K562 (cell line): Measurements from ENCODE around the gene ADAMTSL2. TPM values are rescaled to one million over a fixed set of nuclear protein-coding genes. Genes with fewer than 3 reads are reported as not detected.
A peak's percentile ranks its signal among the peaks of the same experiment; 100 is the strongest.

Source experiments
- ATAC-seq: fragments of 200-7000 bp; cut with Tn5 transposase; 3 replicates; pipeline ENCODE4 v1.9.1; 2020; ENCODE audit warnings: moderate library complexity
- BruUV-seq: library from RNA; stranded (reverse); fragments of 400-500 nt; replicated peaks from 2 replicates; lab custom pipeline; 2021; lab: Mats Ljungman, UMichigan
- CTCF ChIA-PET: fragments of 300-600 bp; formaldehyde crosslinking; extraction: SDS; loops from one replicate; lab custom pipeline; 2021; ENCODE audit warnings: low intra/inter-chr PET ratio; lab: Yijun Ruan, JAX
- POLR2A ChIA-PET: fragments of 300-600, 350-650 bp; sonication (Branson Sonifier 250); formaldehyde crosslinking; extraction: SDS; loops from one replicate; lab custom pipeline; 2021; ENCODE audit warnings: antibody characterized with exemption, inconsistent platforms; lab: Yijun Ruan, JAX
- DNase-seq, 4 experiments: peaks; one replicate each; pipeline versions ENCODE4 v3.0.0 to v3.0.0-alpha.2; 2011 to 2018; ENCODE audit warnings: low spot score in 3 of 4, mixed read lengths in 3 of 4; ENCODE audit errors: extremely low read depth in 1 of 4
- FAIRE-seq: peaks from 2 replicates; lab custom pipeline; 2011; peaks lifted over from hg19 to GRCh38; lab: Jason Lieb, UNC
- H2AFZ ChIP-seq: 2 replicates; pipeline ENCODE4 v1.6.0; 2011; ENCODE audit warnings: low read depth, low read length, control low read depth, inconsistent platforms
- H3K27ac ChIP-seq: fragments of 200-600 bp; 3 replicates; pipeline ENCODE4 v1.8.0; 2011; ENCODE audit warnings: low read depth, mild to moderate bottlenecking, control low read depth, inconsistent platforms, low read length, moderate library complexity, mixed read lengths; ENCODE audit errors: extremely low read depth
- H3K27me3 ChIP-seq, 2 experiments: fragments of 300-600 bp in 1 of 2; 2 replicates in 1 of 2; 3 replicates in 1 of 2; pipeline versions ENCODE4 v1.6.0 to v1.8.0; 2011; ENCODE audit warnings: inconsistent platforms in 2 of 2, low read length in 2 of 2, mild to moderate bottlenecking in 1 of 2, mixed read lengths in 1 of 2, moderate library complexity in 1 of 2; ENCODE audit not compliant: control insufficient read depth in 2 of 2, insufficient read depth in 2 of 2
- H3K36me3 ChIP-seq: fragments of 300-600 bp; 3 replicates; pipeline ENCODE4 v1.8.0; 2011; ENCODE audit warnings: mild to moderate bottlenecking, low read length, inconsistent platforms; ENCODE audit not compliant: control insufficient read depth, insufficient read depth
- H3K4me1 ChIP-seq, 2 experiments: fragments of 200-600 bp in 1 of 2; replicated peaks in 1 of 2; 2 replicates in 1 of 2; 3 replicates in 1 of 2; pipeline versions ENCODE4 v1.5.1 to v1.8.0; 2011; ENCODE audit warnings: inconsistent platforms in 2 of 2, low read length in 2 of 2, mild to moderate bottlenecking in 1 of 2, mixed read lengths in 1 of 2, moderate library complexity in 1 of 2; ENCODE audit not compliant: control insufficient read depth in 2 of 2, insufficient read depth in 2 of 2
- H3K4me2 ChIP-seq: 2 replicates; pipeline ENCODE4 v1.6.1; 2011; ENCODE audit warnings: low read length, control low read depth, inconsistent platforms, mixed read lengths; ENCODE audit not compliant: insufficient read depth
- H3K4me3 ChIP-seq: fragments of 200-600 bp; sonication (generic), shearing (Covaris generic); 2 replicates; pipeline ENCODE4 v1.5.1; 2016; ENCODE audit warnings: control low read depth, inconsistent platforms
- H3K79me2 ChIP-seq: fragments of 200-600 bp; 3 replicates; pipeline ENCODE4 v1.8.0; 2011; ENCODE audit warnings: low read length, inconsistent platforms; ENCODE audit not compliant: control insufficient read depth, insufficient read depth
- H3K9ac ChIP-seq, 2 experiments: 2 replicates each; pipeline versions ENCODE4 v1.6.0 to v1.6.1; 2011; ENCODE audit warnings: low read depth in 2 of 2, low read length in 2 of 2, control low read depth in 1 of 2, inconsistent platforms in 1 of 2, mild to moderate bottlenecking in 1 of 2, mixed read lengths in 1 of 2; ENCODE audit not compliant: insufficient read depth in 1 of 2
- H3K9me1 ChIP-seq: one replicate; pipeline ENCODE4 v1.6.0; 2011; ENCODE audit warnings: inconsistent platforms, mild to moderate bottlenecking, low read length, moderate library complexity; ENCODE audit not compliant: control insufficient read depth, insufficient read depth
- H3K9me3 ChIP-seq: replicated peaks from 2 replicates; pipeline ENCODE4 v1.5.1; 2011; ENCODE audit warnings: low read depth, low read length, inconsistent platforms; ENCODE audit not compliant: control insufficient read depth, insufficient read depth
- H4K20me1 ChIP-seq: replicated peaks from 2 replicates; pipeline ENCODE4 v1.6.1; 2011; ENCODE audit warnings: low read length, inconsistent platforms, mixed read lengths; ENCODE audit not compliant: control insufficient read depth, insufficient read depth
- CREB1 ChIP-seq, 2 experiments: sonication (generic) in 1 of 2; formaldehyde crosslinking in 1 of 2; IDR thresholded peaks; 2 replicates each; pipeline versions ENCODE4 v1.6.1 to v1.8.0; 2012 to 2022; ENCODE audit warnings: inconsistent platforms in 1 of 2, mild to moderate bottlenecking in 1 of 2, missing genetic modification reagents in 1 of 2, moderate library complexity in 1 of 2
- CTBP1 ChIP-seq: fragments of 450-650 bp; IDR thresholded peaks from 2 replicates; pipeline ENCODE4 v1.6.1; 2016; ENCODE audit warnings: borderline replicate concordance
- E2F6 ChIP-seq, 2 experiments: IDR thresholded peaks; 2 replicates each; pipeline ENCODE4 v1.6.1; 2011; ENCODE audit warnings: borderline replicate concordance in 1 of 2, control low read depth in 1 of 2, low read depth in 1 of 2, low read length in 1 of 2, mild to moderate bottlenecking in 1 of 2, mixed read lengths in 1 of 2, moderate library complexity in 1 of 2; ENCODE audit not compliant: insufficient read depth in 1 of 2, insufficient read length in 1 of 2, poor library complexity in 1 of 2, severe bottlenecking in 1 of 2; ENCODE audit errors: extremely low read depth in 1 of 2
- EHMT2 ChIP-seq: fragments of 450-650 bp; IDR thresholded peaks from 2 replicates; pipeline ENCODE4 v1.6.1; 2018; ENCODE audit warnings: antibody characterized with exemption
- FOXK2 ChIP-seq, 2 experiments: fragments of 450-650 bp; IDR thresholded peaks in 1 of 2; conservative IDR thresholded peaks in 1 of 2; 2 replicates each; pipeline ENCODE4 v1.6.1; 2016; ENCODE audit warnings: low read depth in 2 of 2, mild to moderate bottlenecking in 1 of 2
- GABPA ChIP-seq: fragments of 200-800 bp; sonication (Bioruptor generic); conservative IDR thresholded peaks from 2 replicates; pipeline ENCODE4 v1.6.1; 2016; ENCODE audit warnings: low read depth, missing genetic modification characterization, missing compliant biosample characterization
- JUN ChIP-seq, 2 experiments: sonication (generic) in 1 of 2; formaldehyde crosslinking in 1 of 2; IDR thresholded peaks; 2 replicates each; pipeline versions ENCODE4 v1.6.1 to v1.8.0; 2012 to 2022; ENCODE audit warnings: borderline replicate concordance in 2 of 2, mild to moderate bottlenecking in 2 of 2, improper control_type of control experiment in 1 of 2, low read depth in 1 of 2, low read length in 1 of 2, missing genetic modification reagents in 1 of 2
- JUND ChIP-seq, 2 experiments: IDR thresholded peaks; 2 replicates in 1 of 2; 3 replicates in 1 of 2; pipeline ENCODE4 v1.6.1; 2011; ENCODE audit warnings: borderline replicate concordance in 2 of 2, low read depth in 2 of 2, low read length in 2 of 2, improper control_type of control experiment in 1 of 2, missing biosample characterization in 1 of 2, missing genetic modification characterization in 1 of 2, missing genetic modification reagents in 1 of 2
- KLF10 ChIP-seq: fragments of 250-450 bp; sonication (Bioruptor Pico); IDR thresholded peaks from 2 replicates; pipeline ENCODE4 v1.6.1; 2021; ENCODE audit warnings: matching md5 sums
- MAZ ChIP-seq, 2 experiments: fragments of 450-650 bp in 1 of 2; sonication (generic) in 1 of 2; formaldehyde crosslinking; IDR thresholded peaks in 1 of 2; conservative IDR thresholded peaks in 1 of 2; 2 replicates each; pipeline versions ENCODE4 v1.4.0 to v1.5.0; 2020; ENCODE audit warnings: mild to moderate bottlenecking in 1 of 2, missing genetic modification reagents in 1 of 2
- MEF2D ChIP-seq: conservative IDR thresholded peaks from 2 replicates; pipeline ENCODE4 v1.6.1; 2016; ENCODE audit warnings: low read depth, missing genetic modification characterization, missing compliant biosample characterization
- POU5F1 ChIP-seq: fragments of 150-350 bp; IDR thresholded peaks from 2 replicates; pipeline ENCODE4 v1.6.1; 2014; ENCODE audit warnings: borderline replicate concordance, low read length, low read depth, mild to moderate bottlenecking; ENCODE audit not compliant: partially characterized antibody
- RCOR1 ChIP-seq, 2 experiments: IDR thresholded peaks; 2 replicates each; pipeline ENCODE4 v1.6.1; 2012; ENCODE audit warnings: low read depth in 2 of 2, low read length in 2 of 2, borderline replicate concordance in 1 of 2, improper control_type of control experiment in 1 of 2
- SMAD4 ChIP-seq: fragments of 250-450 bp; sonication (Bioruptor Pico); conservative IDR thresholded peaks from 2 replicates; pipeline ENCODE4 v1.8.0; 2021; ENCODE audit warnings: inconsistent platforms, mild to moderate bottlenecking, moderate library complexity
- SPI1 ChIP-seq: IDR thresholded peaks from 2 replicates; pipeline ENCODE4 v1.6.1; 2011; ENCODE audit warnings: low read depth, low read length, control low read depth, borderline replicate concordance
- ZNF589 ChIP-seq: fragments of 200-800 bp; sonication (Bioruptor generic); IDR thresholded peaks from 2 replicates; pipeline ENCODE4 v1.6.1; 2016; ENCODE audit warnings: low read depth, missing genetic modification characterization, missing compliant biosample characterization
- WGBS: fragments of 100-300 bp; shearing (Covaris generic); methylation state at CpG from one replicate; pipeline ENCODE4 v1.1.6; 2016; ENCODE audit warnings: low coverage, mixed read lengths; ENCODE audit not compliant: insufficient coverage; ENCODE audit errors: missing lambda C conversion rate; 5-methylcytosine and 5-hydroxymethylcytosine counted together
- in situ Hi-C: fragments of 300-500 bp; cut with MboI; formaldehyde crosslinking; loops from 4 replicates; pipeline ENCODE4 v1.15.0; 2018; ENCODE audit warnings: inconsistent platforms, mixed read lengths
- intact Hi-C: fragments of 100-400 bp; cut with micrococcal nuclease; formaldehyde crosslinking; loops from 2 replicates; pipeline ENCODE4 v1.14.2; 2022
- polyA plus RNA-seq, 8 experiments: library from polyadenylated mRNA; depleted of rRNA in 4 of 8; stranded (reverse) in 5 of 8; unstranded in 3 of 8; fragments of >200 nt; fragmentation: Nextera tagmentation in 2 of 8; fragmentation: Illumina TruSeq in 1 of 8; extraction: Ambion mirVana in 2 of 8; extraction: Trizol in 1 of 8; gene quantifications; 2 replicates each; pipeline versions ENCODE4 v1.2.1 to v1.2.3, GENCODE V29; 2011 to 2014; ENCODE audit warnings: inconsistent platforms in 1 of 8, missing spikeins in 1 of 8
- total RNA-seq, 7 experiments: library from RNA; depleted of rRNA in 6 of 7; stranded (reverse); fragments of >200 nt in 6 of 7; fragmentation: Illumina TruSeq in 2 of 7; extraction: Trizol in 2 of 7; gene quantifications; 2 replicates each; pipeline versions ENCODE4 v1.2.1 to v1.2.3, GENCODE V29; 2011 to 2021; ENCODE audit warnings: low replicate concordance in 1 of 7

Gene ADAMTSL2
- total and polyA plus RNA-seq, 9 of the 15 experiments (the other 6 are each of a cell fraction or from before 2014, with no cell fraction given), result 0.04 TPM; not detected in 8

- peak overlapping the region; percentile 75 for H2AFZ ChIP-seq
- in situ Hi-C loops, result no loop called here
- intact Hi-C loops, result no loop called here
- H3K36me3 ChIP-seq, result no peaks in the 10 kb centered on the region
- peak overlapping the region; percentile 27 for H3K4me2 ChIP-seq
- H3K4me1 ChIP-seq, result peaks cover 7 to 25% of the 10 kb centered on the region in 2 experiments; a peak in 4 of 5 replicates
- BruUV-seq, result no TSS peak
- FAIRE-seq (peak; percentile 93), ATAC-seq (peak; percentile 87), DNase-seq (peak; percentile 62 to 75 (median 66))
- H3K9me3 ChIP-seq, result no peaks in the 10 kb centered on the region
- POLR2A ChIA-PET, result no interaction called here
- no peaks in the 10 kb centered on the region for H4K20me1 ChIP-seq
- H3K4me3 ChIP-seq, result no peak overlapping the region
- peaks cover 5% of the 10 kb centered on the region for H3K9me1 ChIP-seq
- WGBS, result 17% methylated on average over 31 of the region's 31 CpGs
- H3K9ac ChIP-seq, result peak overlapping the region in 1 of 2 experiments; percentile 14; a peak in 2 of 4 replicates
- CTCF ChIA-PET, result no interaction called here
- H3K79me2 ChIP-seq, result no peaks in the 10 kb centered on the region
- peak overlapping the region; percentile 35; the same call in 1 of the 3 replicates for H3K27ac ChIP-seq
- peaks cover 4 to 28% of the 10 kb centered on the region in 2 experiments; a peak in 3 of 5 replicates for H3K27me3 ChIP-seq
- TF ChIP-seq GABPA (tag) (0 out of 2 replicates have a peak, but pooled peaks have one; percentile 12), MEF2D (peak; percentile 50; the same call in 1 of the 2 replicates), JUN (IDR thresholded peaks at IDR 0.05; ENCODE audit: borderline replicate concordance, low read depth, low read length) (peak; percentile 81), JUN (CRISPR knock-in tag; IDR thresholded peaks at IDR 0.05; ENCODE audit: borderline replicate concordance) (no peak), MAZ (CRISPR knock-in tag; conservative IDR thresholded peaks at IDR 0.05 in 1 of 2, IDR thresholded peaks at IDR 0.05 in 1 of 2) (no peak), POU5F1 (no peak), FOXK2 (conservative IDR thresholded peaks at IDR 0.05 in 1 of 2, IDR thresholded peaks at IDR 0.05 in 1 of 2; ENCODE audit: low read depth in 2 of 2) (0 out of 4 replicates have a peak, but pooled peaks have one; percentile 21 to 29), KLF10 (CRISPR knock-in tag) (no peak), CREB1 (IDR thresholded peaks at IDR 0.05) (no peak), CREB1 (CRISPR knock-in tag; IDR thresholded peaks at IDR 0.05) (no peak), JUND (IDR thresholded peaks at IDR 0.05; ENCODE audit: borderline replicate concordance, low read depth, low read length) (peak; percentile 94), JUND (tag; IDR thresholded peaks at IDR 0.05; ENCODE audit: borderline replicate concordance, low read depth, low read length) (peak; percentile 89; the same call in 2 of the 3 replicates), SMAD4 (CRISPR knock-in tag) (peak; percentile 57; the same call in 1 of the 2 replicates), RCOR1 (IDR thresholded peaks at IDR 0.05; ENCODE audit: borderline replicate concordance in 1 of 2, low read depth in 2 of 2, low read length in 2 of 2) (peak in 1 of 2 experiments; percentile 75; a peak in 2 of 4 replicates), SPI1 (0 out of 2 replicates have a peak, but pooled peaks have one; percentile 30), EHMT2 (peak; percentile 66; the same call in 1 of the 2 replicates), ZNF589 (CRISPR knock-in tag) (0 out of 2 replicates have a peak, but pooled peaks have one; percentile 54), CTBP1 (peak; percentile 76; the same call in 1 of the 2 replicates), E2F6 (IDR thresholded peaks at IDR 0.05; ENCODE audit: borderline replicate concordance in 1 of 2, extremely low read depth in 1 of 2, insufficient read depth in 1 of 2, insufficient read length in 1 of 2, low read depth in 1 of 2, low read length in 1 of 2, poor library complexity in 1 of 2, severe bottlenecking in 1 of 2) (peak in 1 of 2 experiments; percentile 58)
Observed at GRCh38 chr9:133558191-133559126, 24.0 kb downstream of the ADAMTSL2 start.
